Nephron (organoid): Measurements from ENCODE around the gene SLC22A24.

Source experiments
- H3K27ac Mint-ChIP-seq, 3 experiments: 2 replicates each; pipeline ENCODE4 v1.8.0; 2020; ENCODE audit warnings: mixed read lengths in 3 of 3, mild to moderate bottlenecking in 2 of 3, moderate library complexity in 1 of 3
- H3K27me3 Mint-ChIP-seq: 2 replicates; pipeline ENCODE4 v1.8.0; 2021; ENCODE audit warnings: low read depth, mild to moderate bottlenecking, moderate library complexity, mixed read lengths
- H3K36me3 Mint-ChIP-seq: 2 replicates; pipeline ENCODE4 v1.8.0; 2020; ENCODE audit warnings: low read depth, mixed read lengths
- H3K4me1 Mint-ChIP-seq: 2 replicates; pipeline ENCODE4 v1.8.0; 2020; ENCODE audit warnings: mixed read lengths
- H3K4me3 Mint-ChIP-seq, 3 experiments: 2 replicates each; pipeline ENCODE4 v1.8.0; 2020; ENCODE audit warnings: mild to moderate bottlenecking in 3 of 3, mixed read lengths in 3 of 3, moderate library complexity in 2 of 3
- H3K9me3 Mint-ChIP-seq: 2 replicates; pipeline ENCODE4 v1.8.0; 2020; ENCODE audit warnings: mixed read lengths
- TF ChIP-seq, protein P1 (sequence below), 3 experiments: fragments of 200-600 bp; sonication (generic); IDR thresholded peaks; one replicate each; pipeline ENCODE4 v1.5.0; 2021; ENCODE audit warnings: antibody characterized with exemption in 3 of 3; ENCODE audit not compliant: unreplicated experiment in 3 of 3

Gene SLC22A24

DNA sequence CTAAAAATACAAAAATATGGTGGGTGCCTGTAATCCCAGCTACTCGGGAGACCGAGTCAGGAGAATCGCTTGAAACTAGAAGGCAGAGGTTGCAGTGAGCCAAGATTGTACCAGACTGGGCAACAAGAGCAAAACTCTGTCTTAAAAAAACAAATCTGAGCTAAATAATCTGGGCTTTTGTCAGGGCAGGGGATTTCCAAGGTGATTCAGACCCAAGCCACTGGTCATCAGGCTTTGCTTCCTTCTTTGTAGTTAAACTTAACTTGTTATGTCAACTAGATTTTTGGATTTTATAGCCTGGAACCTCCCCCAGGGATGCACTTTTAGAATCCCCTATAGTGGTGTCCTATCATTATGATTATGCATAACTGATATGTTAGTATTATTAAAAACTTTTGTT lies 101.4 kb downstream of the SLC22A24 start:
- H3K9me3 Mint-ChIP-seq = peaks cover 23% of the 10 kb centered on the region
- H3K4me1 Mint-ChIP-seq = no peaks in the 10 kb centered on the region

DNA sequence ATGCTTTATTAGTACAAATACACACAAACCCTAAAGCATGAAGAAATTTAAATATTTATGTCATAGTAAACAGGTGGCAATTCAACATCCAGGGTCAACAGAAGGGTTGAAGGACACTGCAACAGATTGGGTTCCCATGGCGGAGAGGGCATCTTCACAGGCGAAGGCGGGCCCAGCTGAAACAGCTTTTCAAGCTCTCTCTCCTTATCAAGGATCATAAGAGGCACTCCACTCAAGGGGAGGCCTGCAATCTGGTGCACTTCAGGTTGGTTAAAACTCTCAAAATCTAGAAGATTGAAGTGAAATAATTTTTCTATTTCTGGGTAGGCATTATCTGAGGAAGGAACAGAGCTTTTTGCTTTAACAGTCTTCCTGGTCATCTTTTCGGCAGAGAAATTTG lies 111.6 kb downstream of the SLC22A24 start:
- Mint-ChIP-seq H3K4me3 (no peak overlapping the region), H3K27ac (no peak overlapping the region), H3K36me3 (no peaks in the 10 kb centered on the region), H3K27me3 (peaks cover 16% of the 10 kb centered on the region), H3K4me1 (no peaks in the 10 kb centered on the region), H3K9me3 (peaks cover 13% of the 10 kb centered on the region)
- TF ChIP-seq, protein P1, sequence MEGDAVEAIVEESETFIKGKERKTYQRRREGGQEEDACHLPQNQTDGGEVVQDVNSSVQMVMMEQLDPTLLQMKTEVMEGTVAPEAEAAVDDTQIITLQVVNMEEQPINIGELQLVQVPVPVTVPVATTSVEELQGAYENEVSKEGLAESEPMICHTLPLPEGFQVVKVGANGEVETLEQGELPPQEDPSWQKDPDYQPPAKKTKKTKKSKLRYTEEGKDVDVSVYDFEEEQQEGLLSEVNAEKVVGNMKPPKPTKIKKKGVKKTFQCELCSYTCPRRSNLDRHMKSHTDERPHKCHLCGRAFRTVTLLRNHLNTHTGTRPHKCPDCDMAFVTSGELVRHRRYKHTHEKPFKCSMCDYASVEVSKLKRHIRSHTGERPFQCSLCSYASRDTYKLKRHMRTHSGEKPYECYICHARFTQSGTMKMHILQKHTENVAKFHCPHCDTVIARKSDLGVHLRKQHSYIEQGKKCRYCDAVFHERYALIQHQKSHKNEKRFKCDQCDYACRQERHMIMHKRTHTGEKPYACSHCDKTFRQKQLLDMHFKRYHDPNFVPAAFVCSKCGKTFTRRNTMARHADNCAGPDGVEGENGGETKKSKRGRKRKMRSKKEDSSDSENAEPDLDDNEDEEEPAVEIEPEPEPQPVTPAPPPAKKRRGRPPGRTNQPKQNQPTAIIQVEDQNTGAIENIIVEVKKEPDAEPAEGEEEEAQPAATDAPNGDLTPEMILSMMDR (IDR thresholded peaks at IDR 0.05; ENCODE audit: unreplicated experiment in 3 of 3) = no peak

More for the DNA sequence above, 101.4 kb downstream of the SLC22A24 start:
- no peak overlapping the region for H3K27ac Mint-ChIP-seq
- TF ChIP-seq, protein P1 (IDR thresholded peaks at IDR 0.05; ENCODE audit: unreplicated experiment in 3 of 3) = no peak
- no peaks in the 10 kb centered on the region for H3K36me3 Mint-ChIP-seq
- H3K4me3 Mint-ChIP-seq = no peak overlapping the region
- H3K27me3 Mint-ChIP-seq = peaks cover 5% of the 10 kb centered on the region
